Activated CD4-positive, alpha-beta T cell treated with anti-CD3 and anti-CD28 coated beads for 1 hour (primary cell): ENCODE data around the gene BDKRB2.

ENCODE experiments used
- DNase-seq: peaks from one replicate; pipeline ENCODE4 v3.0.0-alpha.2; 2020

BDKRB2 gene

DNA sequence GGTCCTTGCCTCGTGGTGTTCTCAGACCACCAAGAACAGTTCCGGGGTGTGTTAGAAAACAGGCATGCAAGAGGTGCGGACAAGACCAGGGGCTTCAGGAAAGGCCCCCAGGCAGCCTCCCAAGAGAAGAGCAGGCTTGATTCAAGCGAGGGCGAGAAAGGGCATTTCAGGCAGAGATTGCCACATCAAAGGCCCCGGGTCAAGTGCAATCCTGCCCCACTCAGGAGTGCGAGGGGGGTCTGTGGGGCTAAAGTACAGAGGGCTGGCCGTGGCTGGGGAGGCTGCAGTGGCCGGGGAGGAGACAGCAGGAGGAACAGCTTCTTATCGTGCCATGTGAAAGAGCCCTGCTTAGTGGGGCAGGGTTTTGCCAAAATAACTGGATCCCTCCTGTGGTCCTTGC lies 2.7 kb upstream of the BDKRB2 start:
- DNase-seq, result no peak

DNA sequence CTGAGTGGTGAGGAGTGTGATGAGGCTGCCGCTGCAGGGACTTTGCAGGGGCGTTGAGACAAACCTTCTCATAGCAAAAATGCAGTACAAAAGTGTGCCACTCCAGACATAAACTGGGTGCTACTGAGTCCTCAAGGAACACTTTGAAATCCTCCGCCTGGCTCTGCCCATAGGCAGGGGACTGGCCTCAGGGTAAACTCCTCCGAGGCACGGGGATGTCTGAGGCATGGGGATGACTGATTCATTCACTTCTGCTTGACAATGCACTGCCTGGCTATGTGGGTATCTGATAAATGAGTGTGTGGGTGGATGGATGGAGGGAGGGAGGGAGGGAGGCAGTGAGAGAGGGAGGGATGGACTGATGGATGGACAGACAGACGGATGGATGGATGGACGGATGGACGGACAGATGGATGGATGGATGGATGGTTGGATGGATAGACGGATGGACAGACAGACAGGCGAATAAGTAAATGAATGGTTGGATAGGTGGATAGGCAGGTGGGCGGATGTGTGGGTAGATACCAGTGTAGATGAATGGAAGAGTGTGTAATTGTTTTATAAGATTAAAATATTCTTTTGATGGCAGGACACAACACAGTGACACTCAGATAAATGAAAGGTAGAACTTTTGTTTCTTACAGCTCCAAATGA lies 2.1 kb upstream of the BDKRB2 start:
- no peak for DNase-seq

GRCh38 chr14:96203116-96203515 lies 1.5 kb upstream of the BDKRB2 start:
- DNase-seq, result no peak

DNA sequence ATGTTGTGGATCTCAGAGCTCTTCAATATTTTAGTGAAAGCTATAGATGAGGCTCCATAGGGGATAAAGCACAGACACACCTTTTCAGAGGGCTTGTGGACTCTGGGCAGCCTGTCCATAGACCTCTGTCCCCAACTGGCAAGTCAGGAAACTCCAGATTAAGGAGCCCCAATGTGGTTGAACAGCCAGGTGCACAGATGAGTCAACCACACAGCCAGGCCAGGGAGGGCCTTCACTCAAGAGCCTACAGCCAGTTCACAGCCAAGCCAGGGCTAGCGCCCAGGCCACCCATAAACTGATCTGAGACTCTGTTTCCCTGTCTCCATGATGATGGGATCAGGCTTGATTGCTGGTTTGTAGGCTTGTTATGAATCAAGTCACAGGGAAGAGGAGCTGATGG lies 1.0 kb upstream of the BDKRB2 start:
- DNase-seq, result no peak

DNA sequence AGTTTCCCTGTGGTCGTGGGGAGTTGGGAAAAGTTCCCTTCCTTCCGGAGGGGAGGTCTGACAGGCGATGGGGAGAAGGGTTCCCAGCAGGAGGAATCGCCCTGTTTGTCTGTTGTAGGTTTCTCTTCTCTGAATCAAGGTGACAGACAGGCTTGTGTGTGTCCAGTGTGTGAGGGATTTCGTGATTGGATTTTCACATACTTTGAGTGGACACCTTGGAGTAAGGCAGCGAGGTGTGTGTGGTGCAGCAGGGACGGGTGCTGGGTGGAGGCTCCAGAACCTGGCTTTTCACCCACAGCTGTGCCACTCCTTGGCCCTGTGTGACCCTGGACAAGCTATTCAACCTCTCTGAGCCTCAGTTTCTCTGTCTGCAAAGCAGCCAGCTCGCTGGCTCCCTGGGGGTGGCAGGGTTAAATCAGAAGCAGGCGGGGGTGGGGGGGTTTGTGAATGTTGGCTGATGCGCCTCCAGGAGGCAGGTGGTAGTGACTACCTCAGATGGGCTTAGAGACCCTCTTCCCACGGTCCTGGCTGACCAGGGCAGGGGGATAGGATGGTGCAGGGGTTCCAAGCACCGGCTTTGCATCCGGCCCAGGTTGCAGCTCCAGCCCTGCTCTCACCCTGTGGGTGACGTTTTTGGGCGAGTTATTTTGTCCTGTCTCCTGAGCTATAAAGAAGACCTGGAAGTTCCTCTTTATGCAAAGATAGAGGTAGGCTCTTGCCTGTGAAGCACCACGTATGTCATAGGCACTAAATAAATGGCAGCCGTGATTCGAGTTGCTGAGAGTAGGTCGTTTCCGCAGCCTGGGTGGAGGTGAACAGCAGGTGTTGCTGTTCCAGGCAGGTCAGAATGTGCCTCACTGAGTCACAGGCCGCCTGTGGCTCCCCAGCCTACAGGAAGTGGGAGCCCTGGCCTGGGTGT lies 679 bp downstream of the BDKRB2 start:
- DNase-seq, result no peak

DNA sequence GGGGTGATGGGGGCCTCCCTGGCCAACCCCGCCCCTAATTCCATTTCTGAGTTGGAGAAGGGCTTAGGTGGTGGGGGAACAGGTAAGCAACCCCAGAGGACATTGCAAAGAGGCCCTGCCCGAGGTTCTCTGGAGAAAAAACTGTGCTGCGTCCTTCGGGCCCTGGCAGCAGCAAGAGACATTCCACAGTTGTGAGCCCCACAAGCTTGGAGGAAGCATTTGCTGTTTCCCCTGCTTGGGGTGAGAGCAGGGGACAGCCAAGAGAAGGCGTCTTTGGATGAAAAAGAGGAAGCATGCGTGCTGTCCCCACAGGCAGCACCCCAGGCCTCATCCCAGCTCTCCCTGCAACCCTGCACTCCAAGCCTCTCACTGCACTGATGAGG lies 1.3 kb downstream of the BDKRB2 start:
- no peak for DNase-seq

DNA sequence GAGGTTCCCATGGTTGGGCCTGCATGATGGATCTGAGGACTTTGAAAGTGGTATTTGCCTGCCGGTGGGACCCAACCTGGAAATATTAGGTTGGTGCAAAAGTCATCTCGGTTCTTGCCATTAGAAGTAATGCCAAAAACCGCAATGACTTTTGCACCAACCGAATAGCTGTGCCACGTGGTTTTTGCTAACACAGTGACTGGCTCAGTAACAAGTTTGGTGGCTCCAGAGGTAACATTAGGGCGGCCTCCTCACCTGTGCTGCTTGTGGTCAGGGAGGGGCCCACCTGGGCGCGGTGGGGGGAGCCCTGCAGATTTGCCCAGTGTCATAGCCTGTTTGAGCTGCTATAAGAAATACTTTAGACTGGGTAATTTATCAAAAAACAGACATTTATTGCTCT lies 1.8 kb downstream of the BDKRB2 start:
- no peak for DNase-seq

GRCh38 chr14:96207686-96208085 lies 3.0 kb downstream of the BDKRB2 start:
- no peak for DNase-seq

GRCh38 chr14:96208739-96209138 lies 4.1 kb downstream of the BDKRB2 start:
- DNase-seq, result no peak

- no peak for DNase-seq
Measured at GRCh38 chr14:96212140-96212539, 7.5 kb downstream of the BDKRB2 start.

DNA sequence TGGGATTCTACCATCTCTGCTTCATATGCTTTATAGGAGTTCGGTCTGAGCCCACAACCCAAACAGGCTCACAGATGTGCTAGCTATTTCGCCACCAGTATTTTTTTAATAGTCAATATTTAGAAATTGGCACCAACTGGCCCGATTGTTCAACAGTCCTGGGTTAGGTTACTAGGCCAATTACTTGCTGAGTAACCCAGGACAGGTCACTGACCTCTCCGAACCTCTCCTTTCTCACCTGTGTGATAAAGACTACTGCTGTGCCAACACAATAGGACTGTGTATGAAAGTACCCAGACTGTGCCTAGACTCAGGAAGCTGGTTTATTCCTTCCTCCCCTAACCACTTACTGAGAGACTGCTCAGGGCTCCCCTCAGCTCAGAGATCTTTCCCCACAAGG lies 8.3 kb downstream of the BDKRB2 start:
- DNase-seq, result no peak

GRCh38 chr14:96213871-96214465 lies 9.3 kb downstream of the BDKRB2 start:
- DNase-seq, result no peak

DNA sequence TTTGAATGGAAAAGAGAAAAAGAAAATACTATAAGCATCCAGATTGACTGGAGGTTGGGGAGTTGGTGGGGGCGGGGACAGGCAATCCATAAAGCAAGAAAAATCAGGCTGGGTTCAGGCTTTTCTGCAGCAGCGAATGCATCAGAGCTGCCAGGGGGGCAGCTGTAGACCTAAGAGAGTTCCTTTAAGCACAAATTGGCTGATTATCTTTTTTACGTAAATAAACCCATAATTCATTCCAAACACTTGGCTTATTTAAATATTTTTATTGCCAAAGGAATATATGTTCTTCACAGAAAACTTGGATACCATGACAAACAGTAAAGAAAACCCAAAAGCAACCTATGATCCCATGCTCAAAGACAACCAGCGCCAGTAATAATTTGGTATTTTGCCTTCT lies 10.2 kb downstream of the BDKRB2 start:
- DNase-seq, result no peak

- no peak for DNase-seq
Measured at GRCh38 chr14:96215452-96216244, 11.0 kb downstream of the BDKRB2 start.

DNA sequence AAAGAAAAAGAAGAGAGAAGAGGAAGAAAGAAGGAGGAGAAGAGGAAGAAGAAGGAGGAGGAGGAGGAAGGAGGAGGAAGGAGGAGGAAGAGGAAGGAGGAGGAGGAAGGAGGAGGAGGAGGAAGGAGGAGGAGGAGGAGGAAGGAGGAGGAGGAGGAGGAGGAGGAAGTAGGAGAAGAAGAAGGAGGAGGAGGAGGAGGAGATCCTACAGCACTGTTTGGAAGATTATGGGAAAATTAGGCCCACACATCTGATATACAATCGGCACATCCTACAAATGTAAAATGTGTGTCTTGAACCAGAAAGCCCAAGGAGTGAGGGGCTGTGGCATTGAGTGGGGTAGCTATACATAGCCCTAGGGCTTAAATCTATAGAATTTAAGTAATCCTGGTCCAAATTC lies 12.0 kb downstream of the BDKRB2 start:
- DNase-seq, result no peak

- no peak for DNase-seq
Measured at GRCh38 chr14:96217376-96217913, 12.8 kb downstream of the BDKRB2 start.

DNA sequence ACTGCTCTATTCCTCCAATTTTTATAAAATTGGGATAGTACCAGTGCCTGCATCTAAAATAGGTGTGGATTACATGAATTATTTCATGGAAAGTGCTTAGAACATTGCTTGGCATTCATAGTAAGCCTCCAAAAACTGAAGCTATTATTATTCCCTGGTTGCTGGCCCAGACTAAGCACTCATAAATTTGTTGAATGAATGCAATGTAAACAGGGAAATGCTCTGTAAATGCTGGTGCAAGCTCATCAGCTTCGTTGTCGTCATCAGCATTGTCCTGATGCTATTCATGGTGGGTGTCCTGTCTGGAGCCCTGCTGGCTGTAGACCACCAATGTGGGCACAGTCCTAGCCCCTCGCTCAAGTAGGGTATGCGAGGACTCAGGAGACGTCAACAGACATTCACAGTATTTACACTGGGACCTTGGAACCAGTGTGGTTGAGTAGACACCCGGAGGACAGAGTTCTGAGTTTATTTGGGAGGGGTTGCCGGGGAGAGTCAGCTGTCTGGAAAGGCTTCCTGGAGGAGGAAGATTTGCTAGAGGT lies 16.5 kb downstream of the BDKRB2 start:
- no peak for DNase-seq

DNA sequence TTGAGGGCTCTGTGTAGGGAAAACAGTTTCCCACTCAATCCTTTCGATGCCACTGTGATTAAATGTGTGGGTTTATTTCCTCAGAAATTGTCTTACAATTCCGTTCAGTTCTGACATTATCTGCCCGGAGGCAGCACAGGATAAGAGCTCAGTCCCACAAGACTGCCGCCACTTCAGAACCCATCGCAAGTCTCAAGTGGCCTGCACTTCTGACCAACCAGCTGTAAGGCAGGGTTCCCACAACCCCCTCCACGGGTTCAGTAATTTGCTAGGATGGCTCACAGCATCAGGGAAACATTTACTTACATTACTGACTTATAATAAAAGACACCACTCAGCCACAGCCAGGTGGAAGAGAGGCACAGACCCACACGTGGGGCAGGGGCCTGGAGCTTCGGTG lies 17.2 kb downstream of the BDKRB2 start:
- DNase-seq, result no peak

DNA sequence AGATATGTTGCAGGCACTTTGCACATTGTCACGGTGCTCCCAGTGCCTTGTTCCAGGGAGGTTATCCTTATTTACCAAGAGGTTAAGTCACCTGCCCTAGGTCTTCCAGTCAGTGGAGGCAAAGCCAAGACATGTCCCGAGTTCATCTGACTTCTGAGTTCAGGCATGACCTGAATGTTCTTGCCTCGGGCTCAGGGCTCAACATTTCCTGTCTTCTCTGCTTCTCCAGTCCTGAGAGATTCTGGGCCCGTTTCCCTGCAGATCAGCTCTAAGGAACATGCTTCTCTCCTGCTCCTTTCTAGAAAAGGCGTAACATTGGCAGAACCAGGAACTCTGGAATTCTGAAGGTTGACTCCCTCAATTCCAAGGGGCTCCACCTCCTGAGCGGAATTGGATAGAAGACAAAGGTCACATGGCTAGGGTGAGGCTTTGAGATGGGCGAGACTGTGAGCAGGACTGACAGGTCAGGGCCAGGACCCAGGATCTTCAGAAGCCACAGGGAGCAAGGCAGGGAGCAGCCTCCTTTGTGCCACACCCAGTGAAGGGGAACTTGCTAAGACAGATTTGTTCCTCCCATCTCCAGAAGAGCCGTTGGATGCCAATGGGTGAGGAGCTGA lies 19.9 kb downstream of the BDKRB2 start:
- no peak for DNase-seq

GRCh38 chr14:96225213-96225612 lies 20.6 kb downstream of the BDKRB2 start:
- no peak for DNase-seq

DNA sequence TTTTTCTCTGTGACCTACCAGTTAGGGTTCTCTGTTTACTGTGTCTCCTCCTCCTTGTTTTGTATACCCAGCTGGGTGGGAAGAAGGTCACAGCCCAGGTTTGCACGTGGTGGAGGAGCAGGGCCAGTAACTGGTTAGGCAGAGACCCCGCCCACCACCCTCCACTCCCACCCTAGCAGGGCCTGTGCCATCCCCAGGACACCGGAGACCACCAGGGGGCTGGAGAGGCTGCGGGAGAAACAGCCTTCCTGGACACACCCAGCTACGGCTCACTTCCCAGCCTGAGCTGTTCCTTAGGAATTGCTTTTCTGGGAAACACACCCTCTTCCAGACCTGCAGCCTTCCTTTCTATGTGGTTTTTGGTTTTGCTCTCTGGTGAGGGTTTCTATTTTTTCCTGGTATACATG lies 21.1 kb downstream of the BDKRB2 start:
- DNase-seq, result no peak

GRCh38 chr14:96227428-96227827 lies 22.8 kb downstream of the BDKRB2 start:
- no peak for DNase-seq
